GM12875 (cell line): ENCODE results near the gene NES.

ENCODE experiments used
- H3K4me3 ChIP-seq: one replicate; pipeline ENCODE4 v1.5.1; 2011; ENCODE audit warnings: low read depth, low read length, control low read depth
- CTCF ChIP-seq: IDR thresholded peaks from 2 replicates; pipeline ENCODE4 v1.5.1; 2011; ENCODE audit warnings: low read depth, mild to moderate bottlenecking, control low read depth, inconsistent platforms, low read length, moderate library complexity, borderline replicate concordance; ENCODE audit not compliant: insufficient read depth

Gene NES

GRCh38 chr1:156664767-156665411 is 12.3 kb downstream of the NES start:
- peak overlapping the region; percentile 33 for H3K4me3 ChIP-seq
- TF ChIP-seq CTCF: no peak

- no peak for TF ChIP-seq CTCF
- H3K4me3 ChIP-seq: peak overlapping the region; percentile 33
Measured at GRCh38 chr1:156664046-156664766, 13.0 kb downstream of the NES start.

- H3K4me3 ChIP-seq: no peak overlapping the region
- TF ChIP-seq CTCF: no peak
Measured at GRCh38 chr1:156663178-156663577, 14.0 kb downstream of the NES start.

- TF ChIP-seq CTCF: no peak
- no peak overlapping the region for H3K4me3 ChIP-seq
Measured at GRCh38 chr1:156662800-156663055, 14.5 kb downstream of the NES start.

- no peak for TF ChIP-seq CTCF
- no peak overlapping the region for H3K4me3 ChIP-seq
Measured at GRCh38 chr1:156662005-156662799, 15.0 kb downstream of the NES start.

GRCh38 chr1:156660752-156661112 is 16.5 kb downstream of the NES start:
- H3K4me3 ChIP-seq: peak overlapping the region; percentile 70

More at GRCh38 chr1:156660752-156661112, 16.5 kb downstream of the NES start:
- no peak for TF ChIP-seq CTCF
